Gastrocnemius medialis (tissue), 4 donors: ENCODE measurements around the gene ZFP64.

Experiments
- CTCF ChIP-seq, 5 experiments: fragments of 450-650 bp in 3 of 5; fragments of 200-600 bp in 2 of 5; sonication (generic) in 2 of 5; IDR thresholded peaks in 4 of 5; conservative IDR thresholded peaks in 1 of 5; 1 replicate in 4 of 5; 2 replicates in 1 of 5; pipeline ENCODE4 v1.5.1; 2016 to 2019; ENCODE audit warnings: antibody characterized with exemption in 5 of 5, mild to moderate bottlenecking in 3 of 5, moderate library complexity in 3 of 5
- POLR2A ChIP-seq, 2 donors: fragments of 450-650 bp; IDR thresholded peaks; one replicate each; pipeline ENCODE4 v1.6.1; 2017; ENCODE audit warnings: antibody characterized with exemption in 2 of 2, mild to moderate bottlenecking in 2 of 2, moderate library complexity in 2 of 2

GRCh38 chr20:52179331-52180179 is 12.0 kb downstream of the ZFP64 start:
- TF ChIP-seq POLR2A (IDR thresholded peaks at IDR 0.05), result no peak
- no peak for TF ChIP-seq CTCF (IDR thresholded peaks at IDR 0.05 in 4 of 5, conservative IDR thresholded peaks at IDR 0.05 in 1 of 5)
